ENCODE measurements around the gene ZNF532.

The ZNF532 gene

DNA sequence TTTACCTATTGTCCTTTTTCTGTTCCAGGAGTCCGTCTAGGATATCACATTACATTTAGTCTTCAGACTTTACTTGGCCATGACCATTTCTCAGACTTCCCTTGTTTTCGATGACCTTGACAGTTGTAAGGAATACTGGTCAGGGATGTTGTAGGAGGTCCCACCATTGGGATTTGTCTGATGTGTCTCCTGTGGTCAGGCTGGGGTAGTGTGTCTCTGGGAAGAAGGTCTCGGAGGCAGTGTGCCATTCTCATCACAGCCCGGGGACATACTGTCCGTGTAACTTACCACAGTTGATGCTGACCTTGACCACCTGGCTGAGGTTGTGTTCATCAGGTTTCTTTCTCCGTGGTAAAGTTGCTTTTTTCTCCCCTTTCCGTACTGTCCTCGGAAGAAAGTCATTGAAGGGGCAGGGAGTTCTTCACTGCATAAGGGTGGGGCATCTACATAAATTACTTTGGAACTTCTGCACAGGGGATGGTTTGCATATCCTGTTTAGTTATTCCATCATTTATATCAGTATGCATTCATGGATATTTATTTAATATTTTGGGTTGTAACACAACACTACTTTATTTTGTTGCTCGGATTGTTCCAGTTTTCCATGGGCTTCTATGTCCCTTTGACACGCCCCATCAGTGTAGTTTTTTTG, 41.2 kb downstream of the ZNF532 start (continued):
- TF ChIP-seq POU6F1 (CRISPR knock-in tag; IDR thresholded peaks at IDR 0.05; ENCODE audit: borderline replicate concordance, low read depth) (no peak), ESRRG (CRISPR knock-in tag; IDR thresholded peaks at IDR 0.05) (no peak)

DNA sequence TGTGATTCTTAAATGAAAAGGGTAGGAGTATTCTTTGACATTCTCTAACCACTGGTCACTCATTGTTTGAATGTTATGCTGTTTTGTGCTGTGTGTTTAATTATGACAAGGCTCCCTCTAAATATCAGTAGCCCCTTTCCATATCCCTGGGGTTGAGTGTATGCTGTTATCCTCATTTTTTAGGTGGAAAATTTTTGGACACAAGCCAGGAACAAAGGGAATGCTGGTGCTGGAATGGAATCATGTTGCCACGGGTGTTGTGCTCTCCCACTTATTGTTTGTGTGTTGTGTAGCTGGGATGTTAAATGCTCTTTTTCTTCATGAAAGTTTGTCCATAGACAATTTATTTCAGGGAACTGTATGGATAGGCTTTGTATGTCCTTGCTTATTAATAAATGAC, 43.3 kb downstream of the ZNF532 start:
- TF ChIP-seq ZFP30 (CRISPR knock-in tag; IDR thresholded peaks at IDR 0.05) (no peak), ZC3H10 (CRISPR knock-in tag; IDR thresholded peaks at IDR 0.05) (no peak), TOX (CRISPR knock-in tag; IDR thresholded peaks at IDR 0.05; ENCODE audit: borderline replicate concordance) (no peak), ISL1 (CRISPR knock-in tag; IDR thresholded peaks at IDR 0.05) (no peak), OSR1 (CRISPR knock-in tag; IDR thresholded peaks at IDR 0.05) (no peak), ESRRG (CRISPR knock-in tag; IDR thresholded peaks at IDR 0.05) (no peak), GLIS3 (CRISPR knock-in tag; IDR thresholded peaks at IDR 0.05) (no peak), SNAI2 (CRISPR knock-in tag; IDR thresholded peaks at IDR 0.05) (no peak), ZFP3 (CRISPR knock-in tag; IDR thresholded peaks at IDR 0.05) (no peak), ZNF565 (CRISPR knock-in tag; conservative IDR thresholded peaks at IDR 0.05; ENCODE audit: low read depth) (no peak), CSDC2 (CRISPR knock-in tag; IDR thresholded peaks at IDR 0.05) (no peak), ZNF8 (CRISPR knock-in tag; IDR thresholded peaks at IDR 0.05) (no peak), RARB (CRISPR knock-in tag; IDR thresholded peaks at IDR 0.05) (no peak)
- TF ChIP-seq, protein P1, sequence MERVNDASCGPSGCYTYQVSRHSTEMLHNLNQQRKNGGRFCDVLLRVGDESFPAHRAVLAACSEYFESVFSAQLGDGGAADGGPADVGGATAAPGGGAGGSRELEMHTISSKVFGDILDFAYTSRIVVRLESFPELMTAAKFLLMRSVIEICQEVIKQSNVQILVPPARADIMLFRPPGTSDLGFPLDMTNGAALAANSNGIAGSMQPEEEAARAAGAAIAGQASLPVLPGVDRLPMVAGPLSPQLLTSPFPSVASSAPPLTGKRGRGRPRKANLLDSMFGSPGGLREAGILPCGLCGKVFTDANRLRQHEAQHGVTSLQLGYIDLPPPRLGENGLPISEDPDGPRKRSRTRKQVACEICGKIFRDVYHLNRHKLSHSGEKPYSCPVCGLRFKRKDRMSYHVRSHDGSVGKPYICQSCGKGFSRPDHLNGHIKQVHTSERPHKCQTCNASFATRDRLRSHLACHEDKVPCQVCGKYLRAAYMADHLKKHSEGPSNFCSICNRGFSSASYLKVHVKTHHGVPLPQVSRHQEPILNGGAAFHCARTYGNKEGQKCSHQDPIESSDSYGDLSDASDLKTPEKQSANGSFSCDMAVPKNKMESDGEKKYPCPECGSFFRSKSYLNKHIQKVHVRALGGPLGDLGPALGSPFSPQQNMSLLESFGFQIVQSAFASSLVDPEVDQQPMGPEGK (CRISPR knock-in tag; IDR thresholded peaks at IDR 0.05; ENCODE audit: borderline replicate concordance) = no peak
- TF ChIP-seq, protein P2, sequence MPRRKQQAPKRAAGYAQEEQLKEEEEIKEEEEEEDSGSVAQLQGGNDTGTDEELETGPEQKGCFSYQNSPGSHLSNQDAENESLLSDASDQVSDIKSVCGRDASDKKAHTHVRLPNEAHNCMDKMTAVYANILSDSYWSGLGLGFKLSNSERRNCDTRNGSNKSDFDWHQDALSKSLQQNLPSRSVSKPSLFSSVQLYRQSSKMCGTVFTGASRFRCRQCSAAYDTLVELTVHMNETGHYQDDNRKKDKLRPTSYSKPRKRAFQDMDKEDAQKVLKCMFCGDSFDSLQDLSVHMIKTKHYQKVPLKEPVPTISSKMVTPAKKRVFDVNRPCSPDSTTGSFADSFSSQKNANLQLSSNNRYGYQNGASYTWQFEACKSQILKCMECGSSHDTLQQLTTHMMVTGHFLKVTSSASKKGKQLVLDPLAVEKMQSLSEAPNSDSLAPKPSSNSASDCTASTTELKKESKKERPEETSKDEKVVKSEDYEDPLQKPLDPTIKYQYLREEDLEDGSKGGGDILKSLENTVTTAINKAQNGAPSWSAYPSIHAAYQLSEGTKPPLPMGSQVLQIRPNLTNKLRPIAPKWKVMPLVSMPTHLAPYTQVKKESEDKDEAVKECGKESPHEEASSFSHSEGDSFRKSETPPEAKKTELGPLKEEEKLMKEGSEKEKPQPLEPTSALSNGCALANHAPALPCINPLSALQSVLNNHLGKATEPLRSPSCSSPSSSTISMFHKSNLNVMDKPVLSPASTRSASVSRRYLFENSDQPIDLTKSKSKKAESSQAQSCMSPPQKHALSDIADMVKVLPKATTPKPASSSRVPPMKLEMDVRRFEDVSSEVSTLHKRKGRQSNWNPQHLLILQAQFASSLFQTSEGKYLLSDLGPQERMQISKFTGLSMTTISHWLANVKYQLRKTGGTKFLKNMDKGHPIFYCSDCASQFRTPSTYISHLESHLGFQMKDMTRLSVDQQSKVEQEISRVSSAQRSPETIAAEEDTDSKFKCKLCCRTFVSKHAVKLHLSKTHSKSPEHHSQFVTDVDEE (CRISPR knock-in tag; IDR thresholded peaks at IDR 0.05) = no peak
- TF ChIP-seq, protein P3, sequence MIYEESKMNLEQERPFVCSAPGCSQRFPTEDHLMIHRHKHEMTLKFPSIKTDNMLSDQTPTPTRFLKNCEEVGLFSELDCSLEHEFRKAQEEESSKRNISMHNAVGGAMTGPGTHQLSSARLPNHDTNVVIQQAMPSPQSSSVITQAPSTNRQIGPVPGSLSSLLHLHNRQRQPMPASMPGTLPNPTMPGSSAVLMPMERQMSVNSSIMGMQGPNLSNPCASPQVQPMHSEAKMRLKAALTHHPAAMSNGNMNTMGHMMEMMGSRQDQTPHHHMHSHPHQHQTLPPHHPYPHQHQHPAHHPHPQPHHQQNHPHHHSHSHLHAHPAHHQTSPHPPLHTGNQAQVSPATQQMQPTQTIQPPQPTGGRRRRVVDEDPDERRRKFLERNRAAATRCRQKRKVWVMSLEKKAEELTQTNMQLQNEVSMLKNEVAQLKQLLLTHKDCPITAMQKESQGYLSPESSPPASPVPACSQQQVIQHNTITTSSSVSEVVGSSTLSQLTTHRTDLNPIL (CRISPR knock-in tag; IDR thresholded peaks at IDR 0.05; ENCODE audit: low read depth) = no peak
- ATAC-seq = no peak

GRCh38 chr18:58909521-58909920, 44.8 kb downstream of the ZNF532 start:
- no peak for ATAC-seq

DNA sequence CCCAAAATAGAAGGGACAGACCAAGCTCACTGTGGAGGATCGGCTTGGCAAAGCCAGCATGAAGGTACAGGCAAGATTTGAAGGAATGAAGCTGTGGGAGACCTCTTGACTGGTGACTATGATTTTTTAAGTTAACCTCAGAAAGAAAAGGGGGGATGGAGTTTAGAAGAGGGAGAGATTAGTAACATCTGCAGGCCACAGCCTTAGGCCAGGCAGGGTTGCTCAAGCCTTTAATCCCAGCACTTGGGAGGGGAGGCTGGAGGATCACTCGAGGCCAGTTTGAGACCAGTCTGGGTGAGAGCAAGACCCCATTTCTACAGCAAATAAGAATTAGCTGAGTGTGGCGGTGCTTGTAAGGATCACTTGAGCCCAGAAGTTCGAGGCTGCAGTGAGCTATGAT, 46.6 kb downstream of the ZNF532 start:
- ATAC-seq = no peak; the same call in 2 of the 3 replicates
- no peak for TF ChIP-seq ZNF70 (CRISPR knock-in tag; IDR thresholded peaks at IDR 0.05)
- TF ChIP-seq ISL1 (CRISPR knock-in tag; IDR thresholded peaks at IDR 0.05) = no peak

More at GRCh38 chr18:58909521-58909920, 44.8 kb downstream of the ZNF532 start:
- no peak for TF ChIP-seq ZNF70 (CRISPR knock-in tag; IDR thresholded peaks at IDR 0.05)

GRCh38 chr18:58911766-58912165, 47.1 kb downstream of the ZNF532 start:
- no peak for TF ChIP-seq ZFP30 (CRISPR knock-in tag; IDR thresholded peaks at IDR 0.05)
- TF ChIP-seq BACH2 (CRISPR knock-in tag; IDR thresholded peaks at IDR 0.05; ENCODE audit: borderline replicate concordance) = no peak
- TF ChIP-seq SNAI2 (CRISPR knock-in tag; IDR thresholded peaks at IDR 0.05) = no peak
- TF ChIP-seq TOX (CRISPR knock-in tag; IDR thresholded peaks at IDR 0.05; ENCODE audit: borderline replicate concordance) = no peak
- TF ChIP-seq ZNF565 (CRISPR knock-in tag; conservative IDR thresholded peaks at IDR 0.05; ENCODE audit: low read depth) = no peak
- no peak for TF ChIP-seq ZNF70 (CRISPR knock-in tag; IDR thresholded peaks at IDR 0.05)
- ATAC-seq = no peak

All from SK-N-SH treated with all-trans-retinoic acid at 6 μM for 48 hours (cell line).